Measurements from ENCODE around the gene LDHB.
"Not testable (repeated sequence)": the region's sequence is repeated elsewhere in the genome, so short reads cannot be mapped to it uniquely, and the experiment has no call there.

DNA sequence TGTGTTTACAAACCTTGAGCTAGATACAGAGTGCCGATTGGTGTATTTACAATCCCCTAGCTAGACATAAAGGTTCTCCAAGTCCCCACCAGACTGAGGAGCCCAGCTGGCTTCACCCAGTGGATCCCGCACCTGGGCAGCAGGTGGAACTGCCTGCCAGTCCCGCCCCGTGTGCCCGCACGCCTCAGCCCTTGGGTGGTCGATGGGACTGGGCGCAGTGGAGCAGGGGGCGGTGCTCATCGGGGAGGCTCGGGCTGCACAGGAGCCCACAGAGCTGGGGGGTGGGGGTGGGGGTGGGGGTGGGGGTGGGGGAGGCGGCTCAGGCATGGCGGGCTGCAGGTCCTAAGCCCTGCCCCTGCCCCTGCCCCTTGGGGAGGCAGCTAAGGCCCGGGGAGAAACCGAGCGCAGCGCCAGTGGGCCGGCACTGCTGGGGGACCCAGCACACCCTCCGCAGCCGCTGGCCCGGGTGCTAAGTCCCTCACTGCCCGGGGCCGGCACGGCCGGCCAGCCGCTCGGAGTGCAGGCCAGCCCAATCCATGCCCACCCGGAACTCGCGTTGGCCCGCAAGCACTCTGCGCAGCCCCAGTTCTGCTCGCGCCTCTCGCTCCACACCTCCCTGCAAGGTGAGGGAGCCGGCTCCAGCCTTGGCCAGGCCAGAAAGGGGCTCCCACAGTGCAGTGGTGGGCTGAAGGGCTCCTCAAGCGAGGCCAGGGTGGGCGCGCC lies 16.3 kb upstream of the LDHB start:
- TF ChIP-seq, protein P1, sequence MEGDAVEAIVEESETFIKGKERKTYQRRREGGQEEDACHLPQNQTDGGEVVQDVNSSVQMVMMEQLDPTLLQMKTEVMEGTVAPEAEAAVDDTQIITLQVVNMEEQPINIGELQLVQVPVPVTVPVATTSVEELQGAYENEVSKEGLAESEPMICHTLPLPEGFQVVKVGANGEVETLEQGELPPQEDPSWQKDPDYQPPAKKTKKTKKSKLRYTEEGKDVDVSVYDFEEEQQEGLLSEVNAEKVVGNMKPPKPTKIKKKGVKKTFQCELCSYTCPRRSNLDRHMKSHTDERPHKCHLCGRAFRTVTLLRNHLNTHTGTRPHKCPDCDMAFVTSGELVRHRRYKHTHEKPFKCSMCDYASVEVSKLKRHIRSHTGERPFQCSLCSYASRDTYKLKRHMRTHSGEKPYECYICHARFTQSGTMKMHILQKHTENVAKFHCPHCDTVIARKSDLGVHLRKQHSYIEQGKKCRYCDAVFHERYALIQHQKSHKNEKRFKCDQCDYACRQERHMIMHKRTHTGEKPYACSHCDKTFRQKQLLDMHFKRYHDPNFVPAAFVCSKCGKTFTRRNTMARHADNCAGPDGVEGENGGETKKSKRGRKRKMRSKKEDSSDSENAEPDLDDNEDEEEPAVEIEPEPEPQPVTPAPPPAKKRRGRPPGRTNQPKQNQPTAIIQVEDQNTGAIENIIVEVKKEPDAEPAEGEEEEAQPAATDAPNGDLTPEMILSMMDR (IDR thresholded peaks at IDR 0.05), result not testable (repeated sequence)
- not testable (repeated sequence) for TF ChIP-seq POLR2A, POLR2AphosphoS5 (IDR thresholded peaks at IDR 0.05)

All from gastroesophageal sphincter (tissue), 3 donors.